Prostate gland (tissue), 2 donors: ENCODE results near the gene CST4. TPM values are rescaled to one million over a fixed set of nuclear protein-coding genes. Genes with fewer than 3 reads are reported as not detected.
"Not testable (repeated sequence)": the region's sequence is repeated elsewhere in the genome, so short reads cannot be mapped to it uniquely, and the experiment has no call there.

Experiments
- DNase-seq: peaks from one replicate; pipeline ENCODE4 v3.0.0-alpha.2; 2019; ENCODE audit warnings: low spot score
- H3K27ac ChIP-seq, 2 donors: fragments of 200-600 bp; sonication (generic); 2 replicates each; pipeline ENCODE4 v1.5.1; 2017 to 2019
- H3K27me3 ChIP-seq: fragments of 200-600 bp; sonication (generic); replicated peaks from 2 replicates; pipeline ENCODE4 v1.5.1; 2019; ENCODE audit not compliant: insufficient read depth
- H3K36me3 ChIP-seq, 2 donors: fragments of 200-600 bp; sonication (generic); 1 replicate in 1 of 2; 2 replicates in 1 of 2; pipeline versions ENCODE4 v1.5.1 to v1.8.1; 2017 to 2019
- H3K4me1 ChIP-seq: fragments of 200-600 bp; sonication (generic); replicated peaks from 2 replicates; pipeline ENCODE4 v1.5.1; 2019
- H3K4me3 ChIP-seq, 2 donors: fragments of 200-600 bp; sonication (generic); 2 replicates each; pipeline ENCODE4 v1.5.1; 2017 to 2019
- H3K9me3 ChIP-seq: fragments of 200-600 bp; sonication (generic); 2 replicates; pipeline ENCODE4 v1.5.1; 2017
- POLR2A ChIP-seq: fragments of 450-650 bp; IDR thresholded peaks from one replicate; pipeline ENCODE4 v1.6.1; 2016; ENCODE audit warnings: antibody characterized with exemption, mild to moderate bottlenecking
- POLR2AphosphoS5 ChIP-seq: sonication (generic); formaldehyde crosslinking; IDR thresholded peaks from one replicate; pipeline ENCODE4 v1.6.1; 2017; ENCODE audit warnings: antibody characterized with exemption
- WGBS: methylation state at CpG from one replicate; pipeline ENCODE4 v1.1.5; 2018; 5-methylcytosine and 5-hydroxymethylcytosine counted together
- intact Hi-C: fragments of 100-400 bp; cut with DNase I; formaldehyde crosslinking; loops from one replicate; pipeline ENCODE4 v1.14.2; 2022
- total RNA-seq, 2 donors: library from RNA; depleted of rRNA; stranded (reverse); fragments of >200 nt; gene quantifications; one replicate each; pipeline ENCODE4 v1.1.0, GENCODE V29; 2016
- TF ChIP-seq, protein P1 (sequence below), 4 experiments: fragments of 200-600 bp in 2 of 4; fragments of 450-650 bp in 2 of 4; sonication (generic) in 2 of 4; IDR thresholded peaks; 1 replicate in 3 of 4; 2 replicates in 1 of 4; pipeline ENCODE4 v1.5.1; 2016 to 2019; ENCODE audit warnings: antibody characterized with exemption in 4 of 4, mild to moderate bottlenecking in 2 of 4, moderate library complexity in 2 of 4

Gene CST4
- total RNA-seq, 2 donors from 2014 or later: 7.9 TPM; not detected in 1

DNA sequence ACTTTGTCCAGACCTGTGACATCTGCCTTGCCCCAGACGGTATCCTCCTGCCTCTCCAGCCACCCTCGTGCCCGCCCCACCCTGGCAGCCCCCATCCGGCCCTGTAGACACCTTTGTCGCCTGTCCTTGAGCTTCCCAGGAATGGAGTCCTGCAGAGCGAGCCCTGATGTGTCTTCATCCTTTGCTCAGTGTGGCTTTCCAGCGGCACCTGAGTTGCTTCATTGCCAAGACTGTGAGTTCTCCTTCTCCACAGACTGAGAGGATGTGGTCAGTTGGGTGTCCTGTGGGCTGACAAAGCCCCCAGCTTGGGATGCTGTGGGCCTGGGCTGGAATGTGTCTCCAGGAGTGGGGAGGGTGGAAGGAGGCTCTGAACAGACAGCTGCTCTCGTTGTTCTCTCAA lies 1.7 kb upstream of the CST4 start:
- TF ChIP-seq POLR2AphosphoS5 (no peak), POLR2A (no peak)
- TF ChIP-seq, protein P1, sequence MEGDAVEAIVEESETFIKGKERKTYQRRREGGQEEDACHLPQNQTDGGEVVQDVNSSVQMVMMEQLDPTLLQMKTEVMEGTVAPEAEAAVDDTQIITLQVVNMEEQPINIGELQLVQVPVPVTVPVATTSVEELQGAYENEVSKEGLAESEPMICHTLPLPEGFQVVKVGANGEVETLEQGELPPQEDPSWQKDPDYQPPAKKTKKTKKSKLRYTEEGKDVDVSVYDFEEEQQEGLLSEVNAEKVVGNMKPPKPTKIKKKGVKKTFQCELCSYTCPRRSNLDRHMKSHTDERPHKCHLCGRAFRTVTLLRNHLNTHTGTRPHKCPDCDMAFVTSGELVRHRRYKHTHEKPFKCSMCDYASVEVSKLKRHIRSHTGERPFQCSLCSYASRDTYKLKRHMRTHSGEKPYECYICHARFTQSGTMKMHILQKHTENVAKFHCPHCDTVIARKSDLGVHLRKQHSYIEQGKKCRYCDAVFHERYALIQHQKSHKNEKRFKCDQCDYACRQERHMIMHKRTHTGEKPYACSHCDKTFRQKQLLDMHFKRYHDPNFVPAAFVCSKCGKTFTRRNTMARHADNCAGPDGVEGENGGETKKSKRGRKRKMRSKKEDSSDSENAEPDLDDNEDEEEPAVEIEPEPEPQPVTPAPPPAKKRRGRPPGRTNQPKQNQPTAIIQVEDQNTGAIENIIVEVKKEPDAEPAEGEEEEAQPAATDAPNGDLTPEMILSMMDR (IDR thresholded peaks at IDR 0.05): no peak
- Histone ChIP-seq H3K9me3 (no peaks in the 10 kb centered on the region), H3K27ac (no peak overlapping the region), H3K36me3 (no peaks in the 10 kb centered on the region), H3K4me3 (no peak overlapping the region), H3K4me1 (no peaks in the 10 kb centered on the region), H3K27me3 (no peaks in the 10 kb centered on the region)
- intact Hi-C loops: no loop called here
- DNase-seq: no peak
- WGBS: 84% methylated on average over 8 of the region's 8 CpGs

DNA sequence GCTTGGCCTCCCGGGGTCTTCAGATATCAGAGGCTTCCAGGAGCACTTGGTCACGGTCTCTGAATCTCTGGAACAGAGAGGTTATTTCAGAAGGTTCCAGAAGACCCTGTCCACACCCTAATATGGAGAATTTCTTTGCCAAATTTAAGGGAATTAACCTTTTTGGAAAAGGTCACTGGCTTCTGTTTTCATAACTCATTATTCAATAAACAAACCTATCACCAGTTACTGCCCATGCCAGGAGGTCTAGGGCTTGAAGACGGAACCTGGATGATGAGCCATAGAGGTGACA lies 507 bp upstream of the CST4 start:
- no peaks in the 10 kb centered on the region for H3K27me3 ChIP-seq
- H3K9me3 ChIP-seq: no peaks in the 10 kb centered on the region
- TF ChIP-seq POLR2AphosphoS5 (no peak), POLR2A (no peak)
- TF ChIP-seq, protein P1 (IDR thresholded peaks at IDR 0.05): no peak
- H3K36me3 ChIP-seq: no peaks in the 10 kb centered on the region
- 68% methylated on average over 3 of the region's 3 CpGs for WGBS
- H3K4me3 ChIP-seq: no peak overlapping the region
- H3K27ac ChIP-seq: no peak overlapping the region
- DNase-seq: no peak
- intact Hi-C loops: no loop called here
- H3K4me1 ChIP-seq: no peaks in the 10 kb centered on the region

DNA sequence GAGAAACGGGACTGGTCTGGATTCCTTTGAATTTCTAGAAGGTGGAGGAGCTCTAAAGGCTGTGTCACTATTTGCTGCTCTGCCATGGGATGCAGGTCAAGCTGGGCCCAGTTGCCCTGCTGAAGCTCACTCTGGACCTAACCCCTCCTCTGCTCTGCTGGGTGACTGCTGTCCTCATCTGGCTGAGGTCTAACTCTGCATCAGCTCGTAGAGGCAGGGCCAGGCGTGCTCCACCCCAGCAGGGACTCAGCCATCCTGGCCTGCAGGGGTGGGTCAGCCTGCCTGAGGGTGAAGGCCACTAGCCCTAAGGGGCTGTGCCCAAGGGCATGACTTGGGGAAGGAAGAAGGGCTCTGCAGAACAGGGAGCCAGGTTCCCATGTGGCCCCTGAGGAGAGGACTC lies 852 bp downstream of the CST4 start:
- 62% methylated on average over 3 of the region's 3 CpGs for WGBS
- Histone ChIP-seq H3K36me3 (no peaks in the 10 kb centered on the region), H3K9me3 (no peaks in the 10 kb centered on the region), H3K4me1 (no peaks in the 10 kb centered on the region), H3K27me3 (no peaks in the 10 kb centered on the region), H3K27ac (no peak overlapping the region), H3K4me3 (no peak overlapping the region)
- DNase-seq: no peak
- intact Hi-C loops: no loop called here
- TF ChIP-seq POLR2AphosphoS5 (no peak), POLR2A (no peak)
- TF ChIP-seq, protein P1 (IDR thresholded peaks at IDR 0.05): no peak

DNA sequence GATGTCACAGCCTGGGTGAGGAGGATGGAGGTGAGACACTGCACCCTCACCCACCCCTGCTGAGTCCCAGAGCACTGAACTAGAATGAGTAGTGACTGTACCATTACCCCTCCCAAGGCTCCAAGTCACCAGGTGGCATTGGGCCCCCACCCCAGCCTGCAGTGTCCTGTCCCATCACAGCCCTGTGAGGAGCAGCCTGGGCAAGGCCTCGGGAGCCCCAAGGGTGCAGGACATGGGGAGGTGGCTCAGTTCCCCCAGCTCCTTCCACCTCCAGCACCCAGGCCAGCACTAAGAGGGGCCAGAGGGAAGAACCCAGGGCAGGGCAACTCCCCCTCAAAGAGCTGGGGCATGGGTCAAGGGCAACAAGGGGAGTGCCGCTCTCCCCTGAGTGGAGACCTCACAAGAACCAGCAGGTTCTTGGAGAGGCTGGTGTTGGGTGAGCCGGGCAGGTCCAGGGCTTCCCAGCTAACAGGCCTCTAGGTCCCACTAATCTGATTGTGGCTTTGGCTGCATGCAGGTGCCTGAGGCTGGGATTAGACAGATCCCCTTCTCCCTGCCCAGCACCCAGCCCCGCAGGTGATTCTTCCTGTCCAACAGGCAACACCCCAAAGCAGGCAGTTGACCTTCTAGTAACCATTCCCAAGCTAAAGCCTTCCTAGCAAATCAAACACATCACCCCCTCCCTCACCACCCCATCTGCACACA lies 2.6 kb downstream of the CST4 start:
- WGBS: 80% methylated on average over 3 of the region's 4 CpGs
- TF ChIP-seq, protein P1 (IDR thresholded peaks at IDR 0.05): no peak
- no peak for TF ChIP-seq POLR2AphosphoS5
- TF ChIP-seq POLR2A: no peak
- Histone ChIP-seq H3K36me3 (no peaks in the 10 kb centered on the region), H3K9me3 (no peaks in the 10 kb centered on the region), H3K27me3 (no peaks in the 10 kb centered on the region), H3K4me1 (no peaks in the 10 kb centered on the region), H3K27ac (no peak overlapping the region), H3K4me3 (no peak overlapping the region)
- intact Hi-C loops: no loop called here
- DNase-seq: no peak

DNA sequence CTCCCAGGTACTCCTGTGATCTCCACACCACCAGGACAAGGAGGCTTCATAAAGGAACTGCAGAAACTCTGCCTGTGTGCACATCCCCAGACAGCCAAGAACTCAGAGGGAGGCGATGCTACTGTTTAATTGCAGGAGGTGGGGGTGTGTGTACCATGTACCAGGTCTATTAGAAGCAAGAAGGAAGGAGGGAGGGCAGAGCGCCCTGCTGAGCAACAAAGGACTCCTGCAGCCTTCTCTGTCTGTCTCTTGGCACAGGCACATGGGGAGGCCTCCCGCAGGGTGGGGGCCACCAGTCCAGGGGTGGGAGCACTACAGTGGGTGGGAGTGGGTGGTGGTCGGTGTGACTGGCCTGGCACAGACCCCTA lies 3.3 kb downstream of the CST4 start:
- H3K27ac ChIP-seq, H3K4me3 ChIP-seq, H3K27me3 ChIP-seq, DNase-seq, intact Hi-C loops, H3K4me1 ChIP-seq, H3K9me3 ChIP-seq, H3K36me3 ChIP-seq: not testable (repeated sequence)
- 31% methylated on average over 4 of the region's 4 CpGs for WGBS
